Hematopoietic multipotent progenitor cell treated with erythropoietin and hydrocortisone succinate and interleukin-3 and kit ligand, for 8 days (in vitro differentiated cells): ENCODE results near the gene NIP7.
"Not testable (repeated sequence)": the region's sequence is repeated elsewhere in the genome, so short reads cannot be mapped to it uniquely, and the experiment has no call there.

Experiments used
- DNase-seq: peaks from one replicate; pipeline ENCODE4 v3.0.0-alpha.2; 2015

The NIP7 gene

DNA sequence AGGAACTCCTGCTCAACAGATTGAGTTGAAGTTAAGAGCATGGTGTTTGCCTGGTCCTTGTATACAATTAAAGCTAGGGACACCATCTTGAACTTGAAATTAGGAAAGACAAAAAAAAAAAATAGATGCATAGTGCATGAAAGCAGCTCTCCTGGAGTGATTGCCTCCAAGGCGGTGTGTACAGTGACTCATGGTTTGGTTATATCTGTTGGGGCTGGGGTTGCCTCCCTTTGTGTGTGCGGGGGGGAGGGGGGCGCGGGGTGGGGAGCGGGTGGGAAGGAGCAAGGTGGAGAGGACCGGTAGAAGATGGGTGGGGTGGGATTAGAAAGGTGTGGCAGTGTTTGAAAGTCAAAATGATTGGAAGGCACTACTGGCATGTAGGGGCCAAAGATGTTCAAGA is 8.7 kb downstream of the NIP7 start:
- DNase-seq: peak; percentile 28

DNA sequence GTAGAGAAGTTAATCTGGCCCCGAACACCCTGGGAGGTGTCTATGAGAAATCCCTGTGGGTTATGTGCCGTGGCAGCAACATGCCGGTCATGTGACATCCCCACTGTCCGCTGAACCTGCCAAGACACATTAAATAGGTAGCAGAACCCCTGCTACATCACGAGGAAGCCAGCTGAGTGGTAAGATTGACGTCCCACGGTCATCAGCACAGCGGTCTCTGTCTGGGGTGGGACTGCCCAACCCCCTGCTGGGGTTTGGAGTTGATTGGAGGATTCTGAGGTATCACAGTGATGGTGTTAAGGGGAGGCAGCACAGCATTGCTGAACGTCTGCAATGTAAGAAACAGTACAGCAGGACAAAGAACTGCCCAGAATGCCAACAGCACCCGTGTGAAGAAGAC is 10.0 kb downstream of the NIP7 start:
- DNase-seq: no peak

DNA sequence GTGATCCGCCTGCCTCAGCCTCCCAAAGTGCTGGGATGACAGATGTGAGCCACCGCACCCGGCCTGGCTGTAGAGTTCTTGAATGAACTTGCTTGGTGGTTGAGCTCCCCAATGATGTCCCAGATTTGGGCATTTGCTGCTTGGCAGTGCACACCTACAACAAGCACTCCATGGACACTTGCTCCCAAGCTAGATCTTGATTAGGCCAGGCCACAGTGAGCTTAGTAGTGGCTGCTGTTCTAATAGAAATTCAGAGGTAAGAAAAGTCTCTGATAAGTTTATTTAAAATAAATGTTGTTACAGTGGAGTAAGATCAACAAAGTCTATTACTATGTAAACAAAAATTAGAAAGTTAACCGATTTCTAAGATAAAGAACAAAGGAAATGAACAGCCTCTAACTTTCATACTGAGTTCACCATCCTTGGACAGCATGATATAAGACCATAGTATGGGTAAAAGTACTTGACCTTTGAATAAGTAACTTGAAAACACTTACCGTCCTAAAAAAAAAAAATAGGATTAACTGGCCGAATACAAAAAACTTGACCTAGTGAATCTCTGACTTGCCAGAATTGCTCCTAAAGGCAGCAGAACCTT is 11.1 kb downstream of the NIP7 start:
- no peak for DNase-seq

DNA sequence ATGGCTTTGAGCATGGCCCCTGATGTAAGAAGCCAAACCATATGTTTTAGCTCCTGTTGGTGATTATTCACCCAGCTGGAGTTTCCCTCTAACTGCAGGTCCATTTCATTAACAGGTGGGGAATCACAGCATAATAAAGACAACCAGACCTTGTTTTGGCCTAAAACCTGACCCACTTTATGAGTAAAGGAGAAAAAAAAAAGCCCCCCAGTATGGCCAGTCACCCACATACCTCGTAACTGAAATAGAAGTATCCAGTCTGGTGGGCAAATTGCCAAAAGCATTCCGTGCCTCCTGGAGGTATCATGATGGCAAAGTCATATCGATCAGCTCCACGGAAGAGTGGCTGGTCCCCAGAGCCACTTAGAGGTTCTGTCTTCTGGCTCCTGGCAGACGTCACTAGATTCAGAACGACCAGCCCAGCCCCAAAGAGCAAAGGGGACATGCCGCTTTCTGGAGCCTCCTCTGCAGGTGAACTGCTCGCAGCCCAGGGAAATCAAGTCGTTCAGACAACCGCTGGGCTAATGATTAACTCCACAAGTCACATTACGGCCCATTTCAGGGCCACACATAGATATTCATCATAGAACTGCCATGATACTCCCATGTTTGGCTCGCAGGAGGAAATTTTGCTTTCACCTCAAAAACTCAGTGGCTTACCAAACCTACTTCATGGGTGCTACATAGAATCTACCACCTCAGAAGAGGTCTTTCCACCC is 11.9 kb downstream of the NIP7 start, which contains the start of gene TMED6:
TMED6 (minus strand) TSS at position 478 of the 719 bp plus-strand sequence; CDS start at position 445, 33 bp downstream.
- no peak for DNase-seq

DNA sequence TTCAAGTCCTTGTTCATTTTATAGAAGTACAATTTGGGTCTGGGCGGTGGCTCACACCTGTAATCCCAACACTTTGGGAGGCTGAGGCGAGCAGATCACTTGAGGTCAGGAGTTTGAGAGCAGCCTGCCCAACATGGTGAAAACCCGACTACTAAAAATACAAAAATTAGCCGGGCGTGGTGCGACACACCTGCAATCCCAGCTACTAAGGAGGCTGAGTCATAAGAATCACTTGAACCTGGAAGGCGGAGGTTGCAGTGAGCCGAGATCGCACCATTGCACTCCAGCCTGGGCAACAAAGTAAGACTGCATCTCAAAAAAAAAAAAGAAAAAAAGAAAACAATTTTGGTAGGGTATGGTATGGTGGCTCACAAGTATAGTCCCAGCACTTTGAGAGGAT is 20.5 kb downstream of the NIP7 start:
- not testable (repeated sequence) for DNase-seq

DNA sequence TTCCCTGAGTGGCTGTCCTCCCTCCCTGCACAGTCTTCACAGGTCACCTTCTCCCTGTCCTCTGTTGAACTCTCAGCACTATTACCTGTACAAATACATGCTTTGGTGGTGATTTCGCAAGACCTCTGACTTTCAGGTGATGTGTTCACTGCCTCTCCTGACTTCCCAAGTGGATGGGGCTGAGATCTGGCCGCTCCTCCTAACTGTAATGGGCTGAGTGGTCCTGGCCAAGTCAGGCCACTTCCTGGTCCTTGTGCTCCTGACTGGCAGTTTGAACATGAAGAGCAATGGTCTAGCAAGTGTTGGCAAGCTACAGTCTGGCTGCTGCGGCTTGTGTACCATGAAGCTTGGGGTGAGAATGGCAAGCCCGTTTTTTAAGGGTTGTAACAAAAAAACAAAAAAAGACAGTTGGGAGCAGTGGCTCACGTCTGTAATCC is 23.7 kb downstream of the NIP7 start:
- DNase-seq: no peak

DNA sequence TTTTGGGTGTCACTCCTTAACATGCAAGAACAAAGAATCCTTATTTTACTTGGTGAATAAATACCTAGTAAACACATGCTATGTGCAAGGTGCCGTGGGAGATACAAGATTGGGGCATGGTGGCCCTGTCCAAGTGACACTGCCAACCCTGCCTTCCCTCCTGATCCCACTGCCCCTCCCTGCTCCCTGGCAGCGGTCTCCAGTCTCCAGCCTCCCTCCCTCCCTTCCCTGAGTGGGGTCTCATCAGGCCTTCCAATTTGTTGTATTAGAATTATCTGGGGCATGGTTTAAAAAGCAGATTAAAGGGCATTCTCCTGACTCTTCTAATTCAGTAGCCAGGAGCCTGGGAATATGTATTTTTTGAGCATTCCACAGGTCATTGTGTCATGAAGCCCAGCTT is 24.5 kb downstream of the NIP7 start:
- DNase-seq: no peak

DNA sequence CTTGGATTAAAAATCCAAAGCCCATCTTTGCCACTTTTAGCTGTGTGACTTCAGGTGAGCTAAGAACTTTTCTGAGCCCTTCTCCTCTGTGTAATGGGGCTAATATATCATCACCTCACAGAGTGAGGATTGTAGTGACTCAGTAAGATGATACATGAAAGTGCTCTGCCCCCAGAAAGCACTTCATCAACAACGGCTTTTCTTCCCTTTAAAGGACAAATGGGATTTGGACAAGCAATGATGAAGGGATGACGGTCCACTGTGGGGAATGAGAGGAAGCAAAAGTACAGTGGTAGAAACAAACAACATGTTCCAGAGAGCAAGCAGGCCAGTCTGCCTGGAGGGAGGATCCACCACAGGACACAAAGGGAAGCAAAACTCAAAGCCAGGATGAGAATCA is 26.3 kb downstream of the NIP7 start:
- DNase-seq: no peak

DNA sequence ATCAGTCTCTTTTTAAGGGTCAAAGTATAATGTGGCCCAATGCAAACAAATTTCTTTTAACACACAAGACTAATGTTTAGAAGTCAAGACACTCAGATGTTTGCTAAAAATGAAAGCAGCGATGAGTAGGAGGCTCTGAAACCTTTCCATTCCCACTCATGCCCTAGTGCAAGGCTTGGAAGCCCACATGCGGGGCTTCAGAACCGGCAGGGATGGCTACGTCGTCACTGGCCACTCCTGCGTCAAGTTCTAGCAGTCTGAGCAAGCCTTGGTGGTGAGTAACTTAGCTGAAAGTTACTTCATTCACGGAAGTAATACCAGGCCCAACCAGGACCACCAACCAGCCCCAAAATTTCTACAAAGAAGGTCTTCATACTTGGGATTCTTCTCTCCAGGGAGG is 26.9 kb downstream of the NIP7 start:
- no peak for DNase-seq

DNA sequence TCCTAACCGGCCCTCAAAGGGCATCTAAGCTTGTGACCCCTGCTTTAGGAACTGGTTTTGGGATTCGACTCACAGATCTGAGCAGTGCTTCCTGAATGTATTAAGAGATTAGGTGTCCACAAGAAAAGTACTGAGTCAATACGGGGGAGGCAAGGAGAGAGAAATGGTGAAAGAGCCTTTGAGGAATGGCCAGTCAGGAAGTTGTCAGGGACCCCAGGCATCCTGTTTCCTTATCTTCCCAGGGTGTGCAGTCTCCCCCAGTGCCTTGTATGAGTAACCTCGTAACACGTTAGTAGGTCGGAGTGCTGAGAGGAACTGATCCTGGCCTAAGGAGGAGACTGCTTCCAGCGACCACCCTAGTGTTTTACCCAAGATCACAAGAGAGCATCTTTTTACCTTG is 28.4 kb downstream of the NIP7 start:
- no peak for DNase-seq

DNA sequence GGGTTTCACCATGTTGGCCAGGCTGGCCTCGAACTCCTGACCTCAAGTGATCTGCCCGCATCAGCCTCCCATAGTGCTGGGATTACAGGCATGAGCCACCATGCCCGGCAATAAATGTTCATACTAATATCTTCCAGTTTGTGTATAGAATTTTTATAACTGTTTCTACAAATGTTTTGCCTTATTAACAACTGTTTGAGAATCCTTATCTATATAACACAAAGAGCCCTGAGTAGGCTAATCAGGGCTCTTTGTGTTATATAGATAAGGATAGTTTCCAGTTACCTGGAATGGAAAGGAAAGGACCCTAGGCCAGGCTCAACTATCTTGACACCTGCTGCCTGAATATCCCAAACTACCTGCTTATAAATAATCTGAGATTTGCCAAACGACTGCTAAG is 29.3 kb downstream of the NIP7 start:
- peak; percentile 55 for DNase-seq

DNA sequence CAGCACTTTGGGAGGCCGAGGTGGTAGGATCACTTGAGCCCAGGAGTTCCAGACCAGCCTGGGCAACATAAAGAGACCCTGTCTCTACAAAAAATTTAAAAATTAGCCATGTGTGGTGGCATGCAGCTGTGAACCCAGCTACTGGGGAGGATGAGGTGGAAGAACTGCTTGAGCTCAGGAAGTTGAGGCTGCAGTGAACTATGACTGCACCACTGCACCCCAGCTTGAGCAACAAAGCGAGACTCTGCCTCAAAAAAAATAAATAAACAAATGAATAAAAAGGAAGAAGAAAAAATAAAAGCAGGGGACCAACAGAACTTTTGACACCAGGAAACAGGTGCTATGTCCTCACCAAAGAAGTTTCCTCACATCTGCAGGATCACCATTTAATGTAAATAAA is 32.0 kb downstream of the NIP7 start:
- no peak for DNase-seq

DNA sequence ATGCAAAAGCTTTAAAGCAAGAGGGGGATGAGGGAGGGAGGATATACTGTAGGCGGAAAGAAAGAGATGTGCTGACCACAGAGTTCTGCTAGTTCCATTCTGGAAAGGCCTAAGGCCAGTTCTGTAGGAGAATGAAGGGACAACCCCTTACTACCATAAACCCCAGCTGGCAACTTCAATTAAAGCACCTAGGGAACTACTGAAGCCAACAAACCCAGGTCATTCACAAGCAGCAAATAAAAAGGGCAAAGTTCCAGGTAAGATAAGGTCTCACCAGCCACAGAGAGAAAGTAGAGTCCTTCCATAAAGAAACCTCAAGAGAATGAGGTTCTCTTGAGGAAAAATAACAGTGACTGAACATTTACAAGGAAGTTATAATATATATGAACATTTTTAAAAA is 33.4 kb downstream of the NIP7 start:
- no peak for DNase-seq

DNA sequence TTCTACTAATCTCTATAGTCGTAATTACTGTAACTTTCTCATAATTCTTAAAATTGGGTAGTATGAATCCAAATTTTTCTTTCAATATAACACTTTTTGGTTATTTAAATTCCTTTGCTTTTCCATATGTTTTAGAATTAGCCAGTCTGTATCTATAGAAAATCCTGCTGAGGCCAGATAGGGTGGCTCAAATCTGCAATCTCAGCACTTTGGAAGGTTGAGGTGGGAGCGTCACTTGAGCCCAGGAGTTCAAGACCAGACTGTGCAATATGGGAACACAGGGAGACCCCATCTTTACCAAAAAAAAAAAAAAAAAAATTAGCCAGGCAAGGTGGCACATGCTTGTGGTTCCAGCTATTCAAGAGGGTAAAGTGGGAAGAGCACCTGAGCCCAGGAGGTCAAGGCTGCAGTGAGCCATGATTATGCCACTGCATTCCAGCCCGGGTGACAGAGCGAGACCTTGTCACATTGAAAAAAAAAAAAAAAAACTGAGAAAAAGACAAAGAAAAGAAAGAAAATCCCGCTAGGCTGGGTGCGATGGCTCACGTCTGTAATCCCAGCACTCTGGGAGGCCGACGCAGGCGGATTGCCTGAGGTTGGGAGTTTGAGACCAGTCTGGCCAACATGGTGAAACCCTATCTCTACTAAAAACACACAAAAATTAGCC is 37.0 kb downstream of the NIP7 start:
- no peak for DNase-seq

DNA sequence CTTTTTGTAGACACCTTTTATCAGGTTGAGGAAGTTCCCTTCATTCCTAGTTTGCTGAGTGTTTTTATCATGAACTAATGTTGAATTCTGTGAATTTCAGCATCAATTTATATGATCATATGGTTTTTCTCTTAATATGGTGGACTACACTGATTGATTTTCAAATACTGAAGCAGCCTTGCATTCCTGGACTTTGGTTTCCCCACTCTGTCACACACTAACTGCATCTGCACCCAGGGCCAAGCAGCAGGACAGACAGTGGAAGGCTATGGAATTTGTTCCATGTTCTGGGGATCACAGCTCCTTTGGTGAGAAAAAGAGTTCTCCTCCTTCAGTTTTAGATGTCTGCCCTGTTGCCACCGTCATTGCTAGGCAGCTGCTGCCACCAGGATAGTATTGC is 38.5 kb downstream of the NIP7 start:
- DNase-seq: no peak

DNA sequence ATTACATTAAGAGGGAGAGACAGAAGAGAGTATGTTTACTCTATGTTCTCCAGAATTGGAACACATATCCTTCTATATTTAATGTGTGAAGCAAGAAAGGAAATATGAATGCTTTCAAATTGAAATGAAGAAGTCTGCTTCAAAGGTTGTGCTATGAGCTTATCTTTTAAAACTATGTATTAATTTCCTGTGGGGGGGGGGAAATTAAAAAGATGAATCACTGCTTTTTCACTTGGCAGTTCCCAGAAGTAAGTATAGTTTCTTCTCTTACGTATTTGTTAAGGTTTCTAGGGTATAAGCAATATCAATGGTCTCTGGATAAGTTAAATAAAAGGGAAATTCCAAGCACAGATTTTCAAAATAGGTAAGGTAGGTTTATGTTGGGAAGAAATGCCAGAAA is 39.2 kb downstream of the NIP7 start:
- no peak for DNase-seq

DNA sequence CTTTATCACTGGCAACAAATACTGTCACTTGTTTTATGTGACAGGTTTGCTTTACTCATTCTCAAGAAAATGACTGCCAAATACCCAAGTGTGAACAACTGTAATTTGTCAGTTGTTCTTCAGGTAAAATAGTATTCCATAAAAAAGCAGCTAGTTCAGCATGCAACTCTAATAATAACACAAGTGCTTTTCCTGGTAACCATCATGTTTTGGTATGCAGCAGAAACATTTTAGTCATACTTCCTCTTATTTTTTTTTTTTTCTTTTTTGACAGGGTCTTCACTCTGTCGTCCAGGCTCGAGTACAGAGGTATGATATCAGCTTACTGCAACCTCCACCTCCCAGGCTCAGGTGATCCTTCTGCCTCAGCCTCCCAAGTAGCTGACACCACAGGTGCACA is 41.7 kb downstream of the NIP7 start:
- no peak for DNase-seq

DNA sequence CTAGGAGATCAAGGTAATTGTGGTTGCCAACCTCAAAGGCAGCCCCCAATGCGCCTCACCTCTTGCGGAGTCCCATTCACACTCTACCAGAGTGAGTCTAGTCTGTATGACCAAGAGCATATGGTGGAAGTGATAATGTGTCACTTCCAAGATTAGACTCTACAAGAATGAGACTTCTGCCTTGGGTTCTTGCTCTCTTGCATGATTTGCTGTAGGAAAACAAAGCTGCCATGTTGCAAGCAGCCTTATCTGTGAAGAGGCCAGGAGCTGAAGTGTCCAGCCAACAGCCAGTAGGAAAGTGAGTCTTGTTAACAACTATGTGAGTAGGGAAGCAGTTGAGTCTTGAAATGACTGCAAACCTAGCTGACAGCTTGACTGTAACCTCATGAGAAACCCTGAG is 42.8 kb downstream of the NIP7 start:
- DNase-seq: peak; percentile 68

DNA sequence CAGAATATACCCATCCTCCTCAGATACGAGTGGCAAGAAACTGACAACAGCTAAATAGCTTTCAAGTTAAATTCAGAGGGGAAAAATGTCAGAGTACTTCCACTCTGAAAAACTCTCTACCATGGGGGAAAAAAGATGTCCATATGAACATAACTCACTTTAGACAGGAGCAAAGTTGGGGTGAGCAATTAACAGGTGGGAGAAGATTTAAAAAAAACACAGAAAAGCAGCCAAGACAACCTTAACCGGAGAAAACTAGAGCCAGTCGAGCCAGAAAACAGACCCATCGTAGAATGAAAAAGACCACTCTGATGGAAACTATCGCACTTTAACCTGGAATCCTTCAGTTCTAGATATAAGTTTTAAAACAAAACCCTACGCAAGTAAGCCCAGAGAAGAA is 45.4 kb downstream of the NIP7 start:
- no peak for DNase-seq

DNA sequence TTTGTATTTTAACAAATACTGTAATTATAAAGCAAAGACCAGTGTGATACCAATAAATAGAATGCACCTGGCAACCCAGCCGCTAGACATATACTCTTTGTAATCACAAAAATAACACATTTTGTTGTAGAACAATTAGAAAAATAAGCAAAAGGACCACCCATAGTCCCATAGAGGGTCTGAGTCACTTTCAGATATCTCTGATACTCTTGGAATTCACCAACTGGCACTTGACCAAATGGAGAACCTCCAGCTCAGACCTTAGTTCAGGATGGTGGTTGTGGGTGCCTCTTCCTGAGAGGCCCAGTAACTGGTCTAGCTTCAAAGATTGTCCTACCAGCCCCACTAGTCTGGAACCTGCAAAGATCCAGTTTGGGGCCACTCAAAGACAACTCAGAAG is 47.0 kb downstream of the NIP7 start:
- no peak for DNase-seq
